Keratinocyte (primary cell): ENCODE measurements around the gene TEAD3.

Experiments used
- EZH2 ChIP-seq: IDR thresholded peaks from one replicate; pipeline ENCODE4 v1.6.1; 2012; ENCODE audit warnings: inconsistent platforms, mild to moderate bottlenecking, low read length, moderate library complexity
- TF ChIP-seq, protein P1 (sequence below), 3 experiments: IDR thresholded peaks in 1 of 3; conservative IDR thresholded peaks in 1 of 3; optimal IDR thresholded peaks in 1 of 3; 2 replicates in 2 of 3; 3 replicates in 1 of 3; pipeline versions ENCODE3 to v1.5.1; 2011; ENCODE audit warnings: low read length in 3 of 3, mild to moderate bottlenecking in 3 of 3, moderate library complexity in 2 of 3, control low read depth in 1 of 3, inconsistent platforms in 1 of 3; ENCODE audit not compliant: insufficient read depth in 2 of 3; ENCODE audit errors: extremely low read depth in 1 of 3

DNA sequence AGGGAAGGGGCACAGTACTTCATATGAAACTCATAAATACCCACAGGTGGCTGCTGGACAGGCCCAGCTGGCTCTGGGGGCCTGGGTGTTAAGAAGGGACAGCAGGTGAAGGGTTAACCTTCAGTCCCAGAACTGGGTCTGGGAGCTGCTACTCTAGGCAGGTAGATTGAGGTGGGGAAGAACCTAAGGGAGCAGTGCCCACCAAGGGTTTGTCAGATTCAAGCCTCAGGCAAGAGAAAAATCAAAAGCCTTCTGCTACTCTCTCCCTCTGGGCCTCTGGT lies 23.1 kb downstream of the TEAD3 start:
- TF ChIP-seq, protein P1, sequence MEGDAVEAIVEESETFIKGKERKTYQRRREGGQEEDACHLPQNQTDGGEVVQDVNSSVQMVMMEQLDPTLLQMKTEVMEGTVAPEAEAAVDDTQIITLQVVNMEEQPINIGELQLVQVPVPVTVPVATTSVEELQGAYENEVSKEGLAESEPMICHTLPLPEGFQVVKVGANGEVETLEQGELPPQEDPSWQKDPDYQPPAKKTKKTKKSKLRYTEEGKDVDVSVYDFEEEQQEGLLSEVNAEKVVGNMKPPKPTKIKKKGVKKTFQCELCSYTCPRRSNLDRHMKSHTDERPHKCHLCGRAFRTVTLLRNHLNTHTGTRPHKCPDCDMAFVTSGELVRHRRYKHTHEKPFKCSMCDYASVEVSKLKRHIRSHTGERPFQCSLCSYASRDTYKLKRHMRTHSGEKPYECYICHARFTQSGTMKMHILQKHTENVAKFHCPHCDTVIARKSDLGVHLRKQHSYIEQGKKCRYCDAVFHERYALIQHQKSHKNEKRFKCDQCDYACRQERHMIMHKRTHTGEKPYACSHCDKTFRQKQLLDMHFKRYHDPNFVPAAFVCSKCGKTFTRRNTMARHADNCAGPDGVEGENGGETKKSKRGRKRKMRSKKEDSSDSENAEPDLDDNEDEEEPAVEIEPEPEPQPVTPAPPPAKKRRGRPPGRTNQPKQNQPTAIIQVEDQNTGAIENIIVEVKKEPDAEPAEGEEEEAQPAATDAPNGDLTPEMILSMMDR (optimal IDR thresholded peaks at IDR 0.05 in 1 of 3, IDR thresholded peaks at IDR 0.05 in 1 of 3, conservative IDR thresholded peaks at IDR 0.05 in 1 of 3; ENCODE audit: extremely low read depth in 1 of 3, insufficient read depth in 2 of 3, low read length in 3 of 3): no peak
- no peak for TF ChIP-seq EZH2
